Measurements from ENCODE around the gene AFP. TPM values are rescaled to one million over a fixed set of nuclear protein-coding genes. Genes with fewer than 3 reads are reported as not detected.

The AFP gene
- total RNA-seq, 3 donors from 2014 or later (not counting 1 experiment from before 2014, with no cell fraction given), result not detected

DNA sequence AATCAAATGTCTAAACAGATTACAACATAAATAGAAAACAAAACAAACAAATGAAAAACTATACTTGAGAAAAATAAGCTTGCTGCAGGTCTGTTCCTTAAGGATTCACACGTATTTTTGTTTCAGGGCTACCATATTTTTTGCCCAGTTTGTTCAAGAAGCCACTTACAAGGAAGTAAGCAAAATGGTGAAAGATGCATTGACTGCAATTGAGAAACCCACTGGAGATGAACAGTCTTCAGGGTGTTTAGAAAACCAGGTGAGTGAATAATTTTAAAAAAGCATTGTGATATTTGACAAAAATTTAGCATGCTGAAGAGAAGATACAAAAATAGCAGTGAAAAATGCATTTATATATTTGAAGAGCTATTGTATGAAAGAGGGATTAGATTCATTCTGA is 2.0 kb downstream of the AFP start:
- Histone ChIP-seq H3K36me3 (ENCODE audit: control insufficient read depth, insufficient read depth, low read length) (no peaks in the 10 kb centered on the region), H3K4me3 (ENCODE audit: low read length) (no peak overlapping the region), H3K4me1 (ENCODE audit: control insufficient read depth, insufficient read depth, low read length) (no peaks in the 10 kb centered on the region), H3K27me3 (ENCODE audit: control insufficient read depth, insufficient read depth, low read length) (no peaks in the 10 kb centered on the region), H3K27ac (ENCODE audit: low read length) (no peak overlapping the region), H3K9me3 (ENCODE audit: control insufficient read depth, insufficient read depth, low read length) (no peaks in the 10 kb centered on the region)
- Mint-ChIP-seq H3K9me3 (no peaks in the 10 kb centered on the region), H3K4me1 (no peaks in the 10 kb centered on the region), H3K27me3 (ENCODE audit: low read depth in 2 of 2) (no peaks in the 10 kb centered on the region), H3K4me3 (no peak overlapping the region), H3K27ac (no peak overlapping the region), H3K36me3 (no peaks in the 10 kb centered on the region)
- DNase-seq, result no peak
- 74% methylated on average over 1 of the region's 1 CpG for WGBS (ENCODE audit: insufficient coverage)
- intact Hi-C loops (cut with micrococcal nuclease), result no loop called here
- TF ChIP-seq, protein P1, sequence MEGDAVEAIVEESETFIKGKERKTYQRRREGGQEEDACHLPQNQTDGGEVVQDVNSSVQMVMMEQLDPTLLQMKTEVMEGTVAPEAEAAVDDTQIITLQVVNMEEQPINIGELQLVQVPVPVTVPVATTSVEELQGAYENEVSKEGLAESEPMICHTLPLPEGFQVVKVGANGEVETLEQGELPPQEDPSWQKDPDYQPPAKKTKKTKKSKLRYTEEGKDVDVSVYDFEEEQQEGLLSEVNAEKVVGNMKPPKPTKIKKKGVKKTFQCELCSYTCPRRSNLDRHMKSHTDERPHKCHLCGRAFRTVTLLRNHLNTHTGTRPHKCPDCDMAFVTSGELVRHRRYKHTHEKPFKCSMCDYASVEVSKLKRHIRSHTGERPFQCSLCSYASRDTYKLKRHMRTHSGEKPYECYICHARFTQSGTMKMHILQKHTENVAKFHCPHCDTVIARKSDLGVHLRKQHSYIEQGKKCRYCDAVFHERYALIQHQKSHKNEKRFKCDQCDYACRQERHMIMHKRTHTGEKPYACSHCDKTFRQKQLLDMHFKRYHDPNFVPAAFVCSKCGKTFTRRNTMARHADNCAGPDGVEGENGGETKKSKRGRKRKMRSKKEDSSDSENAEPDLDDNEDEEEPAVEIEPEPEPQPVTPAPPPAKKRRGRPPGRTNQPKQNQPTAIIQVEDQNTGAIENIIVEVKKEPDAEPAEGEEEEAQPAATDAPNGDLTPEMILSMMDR (IDR thresholded peaks at IDR 0.05), result no peak
- no peak for ATAC-seq

DNA sequence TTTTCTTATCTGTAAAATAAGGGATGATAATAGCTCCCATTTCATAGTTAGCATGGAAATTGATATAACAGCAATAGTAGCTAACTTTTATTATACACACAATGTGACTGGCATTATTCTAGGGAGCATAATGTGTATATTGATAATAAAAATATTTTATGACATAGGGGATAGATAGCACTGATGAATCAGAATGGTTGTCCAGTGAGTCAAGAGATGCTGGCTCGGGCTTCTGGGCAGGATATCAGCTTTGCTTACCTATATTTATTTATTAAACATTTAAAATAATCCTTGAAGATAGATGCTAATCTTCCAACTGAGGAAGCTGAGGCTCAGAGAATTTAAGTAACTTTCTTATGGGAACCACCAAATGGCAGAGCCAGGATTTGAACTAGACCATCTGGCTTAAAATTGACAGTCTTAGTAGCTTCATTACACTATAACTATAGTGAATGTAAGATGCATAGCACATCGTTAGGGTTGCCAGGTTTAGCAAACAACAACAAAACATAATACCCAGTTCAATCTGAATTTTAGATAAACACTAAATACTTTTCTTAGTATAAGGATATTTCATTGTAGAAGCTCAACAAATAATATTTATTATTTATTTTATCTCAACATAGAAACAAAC is 2.7 kb downstream of the AFP start:
- Histone ChIP-seq H3K4me3 (ENCODE audit: low read length) (no peak overlapping the region), H3K36me3 (ENCODE audit: control insufficient read depth, insufficient read depth, low read length) (no peaks in the 10 kb centered on the region), H3K4me1 (ENCODE audit: control insufficient read depth, insufficient read depth, low read length) (no peaks in the 10 kb centered on the region), H3K27me3 (ENCODE audit: control insufficient read depth, insufficient read depth, low read length) (no peaks in the 10 kb centered on the region), H3K9me3 (ENCODE audit: control insufficient read depth, insufficient read depth, low read length) (no peaks in the 10 kb centered on the region), H3K27ac (ENCODE audit: low read length) (no peak overlapping the region)
- Mint-ChIP-seq H3K9me3 (no peaks in the 10 kb centered on the region), H3K27ac (no peak overlapping the region), H3K4me3 (no peak overlapping the region), H3K4me1 (no peaks in the 10 kb centered on the region), H3K27me3 (ENCODE audit: low read depth in 2 of 2) (no peaks in the 10 kb centered on the region), H3K36me3 (no peaks in the 10 kb centered on the region)
- TF ChIP-seq, protein P1 (IDR thresholded peaks at IDR 0.05), result no peak
- ATAC-seq (no peak), DNase-seq (no peak)
- intact Hi-C loops (cut with micrococcal nuclease), result no loop called here
- WGBS (ENCODE audit: insufficient coverage), result no CpG with 5 or more reads among the region's 2 CpGs

DNA sequence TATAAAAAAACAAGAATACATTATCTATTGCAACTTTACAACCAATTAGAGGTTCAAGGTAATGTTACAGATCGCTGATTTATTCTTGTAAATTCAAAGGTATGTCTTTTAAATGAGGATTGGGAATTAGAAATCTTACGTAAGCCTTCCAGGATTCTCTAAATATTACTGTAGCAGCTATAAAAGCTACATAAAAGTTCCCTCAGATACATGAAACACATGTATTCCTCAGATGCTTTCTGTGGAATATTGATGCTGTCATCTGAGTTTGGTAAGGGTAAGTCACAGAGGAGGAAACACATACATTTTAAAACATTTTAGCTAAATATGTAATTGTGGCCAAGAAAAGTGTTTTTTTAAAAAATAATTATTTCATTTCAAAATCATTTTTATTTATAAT is 3.4 kb downstream of the AFP start:
- H3K4me1 Mint-ChIP-seq, result no peaks in the 10 kb centered on the region
- TF ChIP-seq, protein P1 (IDR thresholded peaks at IDR 0.05), result no peak
- H3K4me3 Mint-ChIP-seq, result no peak overlapping the region
- WGBS (ENCODE audit: insufficient coverage), result no CpG with 5 or more reads among the region's 2 CpGs
- no peaks in the 10 kb centered on the region for H3K9me3 Mint-ChIP-seq
- H3K27ac Mint-ChIP-seq, result no peak overlapping the region
- intact Hi-C loops (cut with micrococcal nuclease), result no loop called here
- ATAC-seq, result no peak
- no peak for DNase-seq
- Histone ChIP-seq H3K27ac (ENCODE audit: low read length) (no peak overlapping the region), H3K9me3 (ENCODE audit: control insufficient read depth, insufficient read depth, low read length) (no peaks in the 10 kb centered on the region), H3K4me3 (ENCODE audit: low read length) (no peak overlapping the region), H3K4me1 (ENCODE audit: control insufficient read depth, insufficient read depth, low read length) (no peaks in the 10 kb centered on the region), H3K36me3 (ENCODE audit: control insufficient read depth, insufficient read depth, low read length) (no peaks in the 10 kb centered on the region), H3K27me3 (ENCODE audit: control insufficient read depth, insufficient read depth, low read length) (no peaks in the 10 kb centered on the region)
- H3K36me3 Mint-ChIP-seq, result no peaks in the 10 kb centered on the region
- no peaks in the 10 kb centered on the region for H3K27me3 Mint-ChIP-seq (ENCODE audit: low read depth in 2 of 2)

DNA sequence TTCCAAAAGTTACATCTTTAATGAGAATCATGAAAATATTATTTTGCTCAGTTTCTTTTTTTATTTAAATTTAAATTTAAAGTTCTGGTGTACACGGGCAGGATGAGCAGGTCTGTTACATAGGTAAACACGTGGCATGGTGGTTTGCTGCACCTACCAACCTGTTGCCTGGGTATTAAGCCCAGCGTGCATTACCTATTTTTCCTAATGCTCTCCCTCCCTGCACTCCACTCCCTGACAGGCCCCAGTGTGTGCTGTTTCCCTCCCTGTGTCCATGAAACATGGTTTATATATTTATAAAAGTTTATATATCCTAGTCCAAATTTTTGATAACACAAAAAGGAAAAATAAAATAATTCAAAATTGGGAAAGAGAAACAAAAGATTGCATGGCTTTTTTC is 4.0 kb downstream of the AFP start:
- Mint-ChIP-seq H3K27me3 (ENCODE audit: low read depth in 2 of 2) (no peaks in the 10 kb centered on the region), H3K27ac (no peak overlapping the region), H3K4me1 (no peaks in the 10 kb centered on the region), H3K36me3 (no peaks in the 10 kb centered on the region), H3K9me3 (no peaks in the 10 kb centered on the region), H3K4me3 (no peak overlapping the region)
- 91% methylated on average over 3 of the region's 3 CpGs for WGBS (ENCODE audit: insufficient coverage)
- TF ChIP-seq, protein P1 (IDR thresholded peaks at IDR 0.05), result no peak
- Histone ChIP-seq H3K4me3 (ENCODE audit: low read length) (no peak overlapping the region), H3K4me1 (ENCODE audit: control insufficient read depth, insufficient read depth, low read length) (no peaks in the 10 kb centered on the region), H3K36me3 (ENCODE audit: control insufficient read depth, insufficient read depth, low read length) (no peaks in the 10 kb centered on the region), H3K27me3 (ENCODE audit: control insufficient read depth, insufficient read depth, low read length) (no peaks in the 10 kb centered on the region), H3K9me3 (ENCODE audit: control insufficient read depth, insufficient read depth, low read length) (no peaks in the 10 kb centered on the region), H3K27ac (ENCODE audit: low read length) (no peak overlapping the region)
- ATAC-seq (no peak), DNase-seq (no peak)
- intact Hi-C loops (cut with micrococcal nuclease), result no loop called here

All from natural killer cell (primary cell).